ENCODE measurements around the gene OPRM1. TPM values are rescaled to one million over a fixed set of nuclear protein-coding genes. Genes with fewer than 3 reads are reported as not detected.
A peak's percentile ranks its signal among the peaks of the same experiment; 100 is the strongest.
"Not testable (repeated sequence)": the region's sequence is repeated elsewhere in the genome, so short reads cannot be mapped to it uniquely, and the experiment has no call there.

Gene OPRM1
- total RNA-seq, 1 donor from 2014 or later, result not detected

GRCh38 chr6:154230393-154230792, 191.4 kb downstream of the OPRM1 start:
- peaks cover 57% of the 10 kb centered on the region for H3K4me1 Mint-ChIP-seq (ENCODE audit: low read depth)
- peaks cover 4% of the 10 kb centered on the region for H3K36me3 Mint-ChIP-seq (ENCODE audit: low read depth)
- intact Hi-C loops (cut with micrococcal nuclease), result loop anchor here (1.0 kb wide), 2 partner anchors 20 to 123 kb away; no protein-coding TSS in a partner anchor
- H3K27me3 Mint-ChIP-seq (ENCODE audit: insufficient read depth), result no peaks in the 10 kb centered on the region
- H3K9me3 Mint-ChIP-seq, result peaks cover 4% of the 10 kb centered on the region
- H3K4me3 Mint-ChIP-seq, result peak overlapping the region; percentile 46
- no peak for DNase-seq (ENCODE audit: low spot score)
- no peak overlapping the region for H3K27ac Mint-ChIP-seq

GRCh38 chr6:154230910-154231595, 192.0 kb downstream of the OPRM1 start:
- Mint-ChIP-seq H3K4me1 (ENCODE audit: low read depth) (peaks cover 53% of the 10 kb centered on the region), H3K27me3 (ENCODE audit: insufficient read depth) (no peaks in the 10 kb centered on the region), H3K36me3 (ENCODE audit: low read depth) (peaks cover 4% of the 10 kb centered on the region), H3K9me3 (peaks cover 4% of the 10 kb centered on the region), H3K4me3 (peak overlapping the region; percentile 40), H3K27ac (peak overlapping the region; percentile 76)
- DNase-seq (ENCODE audit: low spot score), result no peak
- intact Hi-C loops (cut with micrococcal nuclease), result loop anchor here (1.0 kb wide), 2 partner anchors 19 to 122 kb away; no protein-coding TSS in a partner anchor

- peak overlapping the region; percentile 37 for H3K27ac Mint-ChIP-seq
- peaks cover 4% of the 10 kb centered on the region for H3K36me3 Mint-ChIP-seq (ENCODE audit: low read depth)
- H3K9me3 Mint-ChIP-seq, result peaks cover 4% of the 10 kb centered on the region
- no peak for DNase-seq (ENCODE audit: low spot score)
- peak overlapping the region; percentile 40 for H3K4me3 Mint-ChIP-seq
- H3K27me3 Mint-ChIP-seq (ENCODE audit: insufficient read depth), result no peaks in the 10 kb centered on the region
- intact Hi-C loops (cut with micrococcal nuclease), result loop anchor here (1.0 kb wide), 1 partner anchor 8 kb away; no protein-coding TSS in a partner anchor
- peaks cover 52% of the 10 kb centered on the region for H3K4me1 Mint-ChIP-seq (ENCODE audit: low read depth)
Measured at GRCh38 chr6:154232013-154232910, 193.2 kb downstream of the OPRM1 start.

GRCh38 chr6:154233383-154233782, 194.3 kb downstream of the OPRM1 start:
- DNase-seq (ENCODE audit: low spot score), result no peak
- Mint-ChIP-seq H3K36me3 (ENCODE audit: low read depth) (peaks cover 4% of the 10 kb centered on the region), H3K27ac (no peak overlapping the region)

GRCh38 chr6:154234019-154234772, 195.2 kb downstream of the OPRM1 start:
- no peak overlapping the region for H3K27ac Mint-ChIP-seq
- peaks cover 5% of the 10 kb centered on the region for H3K36me3 Mint-ChIP-seq (ENCODE audit: low read depth)
- peaks cover 4% of the 10 kb centered on the region for H3K9me3 Mint-ChIP-seq
- DNase-seq (ENCODE audit: low spot score), result no peak
- H3K4me1 Mint-ChIP-seq (ENCODE audit: low read depth), result peaks cover 50% of the 10 kb centered on the region
- intact Hi-C loops (cut with micrococcal nuclease), result no loop called here
- H3K27me3 Mint-ChIP-seq (ENCODE audit: insufficient read depth), result no peaks in the 10 kb centered on the region
- no peak overlapping the region for H3K4me3 Mint-ChIP-seq

More at GRCh38 chr6:154233383-154233782, 194.3 kb downstream of the OPRM1 start:
- intact Hi-C loops (cut with micrococcal nuclease), result no loop called here
- H3K4me3 Mint-ChIP-seq, result no peak overlapping the region
- no peaks in the 10 kb centered on the region for H3K27me3 Mint-ChIP-seq (ENCODE audit: insufficient read depth)
- peaks cover 4% of the 10 kb centered on the region for H3K9me3 Mint-ChIP-seq
- peaks cover 48% of the 10 kb centered on the region for H3K4me1 Mint-ChIP-seq (ENCODE audit: low read depth)

- Mint-ChIP-seq H3K4me1 (ENCODE audit: low read depth) (peaks cover 47% of the 10 kb centered on the region), H3K4me3 (no peak overlapping the region), H3K36me3 (ENCODE audit: low read depth) (peaks cover 8% of the 10 kb centered on the region), H3K9me3 (no peaks in the 10 kb centered on the region), H3K27me3 (ENCODE audit: insufficient read depth) (no peaks in the 10 kb centered on the region), H3K27ac (no peak overlapping the region)
- intact Hi-C loops (cut with micrococcal nuclease), result no loop called here
- DNase-seq (ENCODE audit: low spot score), result no peak
Measured at GRCh38 chr6:154236646-154237301, 197.7 kb downstream of the OPRM1 start.

- Mint-ChIP-seq H3K4me1 (ENCODE audit: low read depth) (peaks cover 49% of the 10 kb centered on the region), H3K27me3 (ENCODE audit: insufficient read depth) (no peaks in the 10 kb centered on the region), H3K9me3 (peaks cover 8% of the 10 kb centered on the region), H3K27ac (no peak overlapping the region), H3K36me3 (ENCODE audit: low read depth) (peaks cover 17% of the 10 kb centered on the region), H3K4me3 (no peak overlapping the region)
- intact Hi-C loops (cut with micrococcal nuclease), result no loop called here
- DNase-seq (ENCODE audit: low spot score), result no peak
Measured at GRCh38 chr6:154238831-154239230, 199.8 kb downstream of the OPRM1 start.

GRCh38 chr6:154239392-154239791, 200.4 kb downstream of the OPRM1 start:
- intact Hi-C loops (cut with micrococcal nuclease), result no loop called here
- peaks cover 8% of the 10 kb centered on the region for H3K9me3 Mint-ChIP-seq

GRCh38 chr6:154241061-154241460, 202.0 kb downstream of the OPRM1 start:
- peaks cover 18% of the 10 kb centered on the region for H3K36me3 Mint-ChIP-seq (ENCODE audit: low read depth)
- H3K27ac Mint-ChIP-seq; DNase-seq (ENCODE audit: low spot score); H3K4me3 Mint-ChIP-seq; H3K9me3 Mint-ChIP-seq; H3K27me3 Mint-ChIP-seq (ENCODE audit: insufficient read depth): not testable (repeated sequence)
- H3K4me1 Mint-ChIP-seq (ENCODE audit: low read depth), result peaks cover 62% of the 10 kb centered on the region
- intact Hi-C loops (cut with micrococcal nuclease), result loop anchor here (1.0 to 10.0 kb wide), 4 partner anchors 9 to 1074 kb away; partner anchors contain the start of genes SCAF8 and TFB1M

More at GRCh38 chr6:154239392-154239791, 200.4 kb downstream of the OPRM1 start:
- H3K27ac Mint-ChIP-seq, result no peak overlapping the region
- H3K4me3 Mint-ChIP-seq, result no peak overlapping the region
- DNase-seq (ENCODE audit: low spot score), result no peak
- no peaks in the 10 kb centered on the region for H3K27me3 Mint-ChIP-seq (ENCODE audit: insufficient read depth)
- H3K36me3 Mint-ChIP-seq (ENCODE audit: low read depth), result peaks cover 17% of the 10 kb centered on the region
- H3K4me1 Mint-ChIP-seq (ENCODE audit: low read depth), result peaks cover 49% of the 10 kb centered on the region

GRCh38 chr6:154241581-154241980, 202.5 kb downstream of the OPRM1 start:
- H3K27me3 Mint-ChIP-seq (ENCODE audit: insufficient read depth), result no peaks in the 10 kb centered on the region
- peaks cover 8% of the 10 kb centered on the region for H3K9me3 Mint-ChIP-seq
- H3K4me1 Mint-ChIP-seq (ENCODE audit: low read depth), result peaks cover 67% of the 10 kb centered on the region
- DNase-seq (ENCODE audit: low spot score), result no peak
- peak overlapping the region; percentile 37 for H3K4me3 Mint-ChIP-seq
- peak overlapping the region; percentile 83 for H3K27ac Mint-ChIP-seq
- peaks cover 18% of the 10 kb centered on the region for H3K36me3 Mint-ChIP-seq (ENCODE audit: low read depth)
- intact Hi-C loops (cut with micrococcal nuclease), result loop anchor here (1.0 to 10.0 kb wide), 4 partner anchors 9 to 1073 kb away; partner anchors contain the start of genes SCAF8 and TFB1M

- H3K27ac Mint-ChIP-seq, result peak overlapping the region; percentile 57
- H3K9me3 Mint-ChIP-seq, result peaks cover 8% of the 10 kb centered on the region
- intact Hi-C loops (cut with micrococcal nuclease), result loop anchor here (10.0 kb wide), 3 partner anchors 492 to 1072 kb away; partner anchors contain the start of genes SCAF8 and TFB1M
- H3K27me3 Mint-ChIP-seq (ENCODE audit: insufficient read depth), result no peaks in the 10 kb centered on the region
- peaks cover 79% of the 10 kb centered on the region for H3K4me1 Mint-ChIP-seq (ENCODE audit: low read depth)
- no peak for DNase-seq (ENCODE audit: low spot score)
- peaks cover 14% of the 10 kb centered on the region for H3K36me3 Mint-ChIP-seq (ENCODE audit: low read depth)
- peak overlapping the region; percentile 3 for H3K4me3 Mint-ChIP-seq
Measured at GRCh38 chr6:154242617-154243357, 203.7 kb downstream of the OPRM1 start.

All from activated T-helper 1 cell treated with anti-CD3 and anti-CD28 coated beads, Interleukin-12 subunit alpha, Interleukin-12 subunit beta, Interleukin-2, Interleukin-4 antibody, amounts not matched to agents 30 ng/mL and 10 ng/mL and 1 ng/mL, durations not matched to agents 14 hours and 24 hours and 36 hours (primary cell).